ENCODE measurements around the gene NTN5. TPM values are rescaled to one million over a fixed set of nuclear protein-coding genes. Genes with fewer than 3 reads are reported as not detected.

NTN5 gene
- total RNA-seq, 1 donor from 2014 or later: 0.50 TPM

GRCh38 chr19:48618278-48618915 lies 54.4 kb downstream of the NTN5 start:
- intact Hi-C loops (cut with micrococcal nuclease): loop anchor here (2.0 kb wide), 2 partner anchors 30 to 256 kb away; partner anchors contain the start of gene TMEM143

DNA sequence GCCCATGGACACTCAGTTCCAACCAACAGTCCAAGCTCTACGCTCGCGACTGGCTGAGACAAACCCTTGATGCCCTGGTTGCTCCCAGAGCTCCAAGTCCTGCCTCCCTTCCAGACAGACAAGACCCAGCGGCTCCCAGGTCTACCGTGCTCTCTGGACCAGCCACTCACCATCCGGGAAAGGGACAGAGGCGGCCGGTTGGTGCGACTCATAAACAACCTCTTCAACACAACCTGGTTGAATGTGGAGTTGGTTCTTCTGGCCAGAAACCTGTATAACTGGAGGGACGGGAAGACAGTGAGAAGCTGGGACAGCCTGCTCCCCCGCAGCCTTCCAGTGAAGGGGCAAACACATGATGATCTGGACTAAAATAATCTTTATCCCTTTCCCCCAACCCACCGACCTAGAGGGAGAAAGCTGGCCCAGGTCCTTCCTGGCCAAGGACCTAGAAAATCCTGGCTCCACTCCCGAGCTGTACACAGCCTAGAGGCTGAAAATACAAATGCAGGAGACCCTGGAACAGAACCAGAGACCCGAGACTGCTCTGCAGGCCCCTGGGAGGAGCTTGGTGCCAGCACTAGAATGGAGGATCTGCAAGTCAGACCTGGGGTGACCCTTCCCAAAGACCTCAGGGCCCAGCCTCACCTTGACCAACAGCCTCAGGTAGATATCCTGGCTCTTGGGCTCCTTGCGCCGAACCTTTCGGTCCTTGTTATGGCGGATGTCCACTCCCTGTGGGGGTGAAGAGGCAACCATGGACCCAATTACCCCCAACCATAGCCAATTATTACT lies 55.5 kb downstream of the NTN5 start:
- intact Hi-C loops (cut with micrococcal nuclease): no loop called here

- intact Hi-C loops (cut with micrococcal nuclease): no loop called here
Observed at GRCh38 chr19:48616491-48617056, 56.2 kb downstream of the NTN5 start.

DNA sequence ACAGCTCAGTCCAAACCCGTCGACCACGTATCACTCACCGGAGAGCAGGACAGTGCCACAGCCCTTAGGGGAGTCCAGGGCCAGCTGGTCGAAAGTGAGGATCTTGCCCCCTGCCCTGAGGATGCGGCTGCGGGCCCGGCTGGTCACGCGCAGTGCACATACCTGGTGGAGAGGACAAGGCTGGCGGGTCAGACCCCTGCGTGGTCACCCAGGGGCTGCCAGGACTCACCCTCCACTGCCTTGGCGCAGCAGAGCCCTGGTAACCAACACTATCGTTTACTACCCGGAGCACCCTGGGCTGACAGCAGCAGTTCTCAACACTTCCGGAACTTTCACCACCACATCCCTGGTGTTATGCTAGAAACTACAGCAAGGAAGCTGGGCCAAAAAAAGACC lies 56.8 kb downstream of the NTN5 start:
- intact Hi-C loops (cut with micrococcal nuclease): no loop called here

DNA sequence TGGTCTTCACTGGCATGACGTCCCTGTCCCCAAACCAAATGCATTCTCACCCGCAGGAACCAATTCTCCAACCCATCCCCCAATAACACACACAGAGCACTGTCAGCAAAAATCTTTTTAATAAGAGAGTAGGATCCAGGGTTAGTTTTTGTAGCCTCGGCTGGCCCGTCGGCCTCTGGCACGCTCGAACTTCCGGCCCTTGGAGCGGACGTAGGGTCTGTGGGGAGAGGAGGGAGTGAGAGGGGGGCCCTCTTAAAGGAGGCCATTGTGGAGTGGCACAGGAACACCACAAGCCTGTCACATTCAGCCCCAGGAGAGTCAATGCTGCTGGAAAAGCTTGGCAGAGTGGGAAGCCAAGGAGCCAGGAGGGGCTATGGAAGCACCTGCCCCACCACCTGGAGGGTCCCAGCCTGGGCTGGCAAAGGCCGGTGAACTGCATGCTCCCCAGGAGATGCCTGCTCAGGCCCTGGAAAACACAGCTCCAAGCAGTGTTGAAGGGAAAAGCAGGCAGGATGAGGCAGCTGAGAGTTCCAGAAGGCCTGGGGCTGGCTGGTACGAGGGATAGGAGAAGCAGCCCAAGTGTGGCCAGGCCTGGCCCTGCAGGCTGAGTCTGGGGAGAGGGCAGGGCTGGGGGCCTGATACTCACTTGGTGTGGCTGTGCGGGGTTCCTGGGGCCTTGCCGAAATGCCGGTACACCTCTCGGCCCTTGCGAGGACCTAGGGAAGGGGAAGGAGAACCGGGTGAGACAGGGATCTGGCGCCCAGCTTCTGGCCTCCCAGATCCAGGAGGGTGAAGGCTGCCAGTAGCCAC lies 57.4 kb downstream of the NTN5 start:
- intact Hi-C loops (cut with micrococcal nuclease): no loop called here

GRCh38 chr19:48614436-48615230 lies 58.2 kb downstream of the NTN5 start, which contains the start of gene FAM83E:
FAM83E (minus strand) TSS chr19:48615076; CDS start chr19:48613372, 1,704 bp downstream.
- intact Hi-C loops (cut with micrococcal nuclease): no loop called here

GRCh38 chr19:48613852-48614435 lies 58.9 kb downstream of the NTN5 start:
- intact Hi-C loops (cut with micrococcal nuclease): no loop called here

- intact Hi-C loops (cut with micrococcal nuclease): no loop called here
Observed at GRCh38 chr19:48613024-48613851, 59.6 kb downstream of the NTN5 start.

- intact Hi-C loops (cut with micrococcal nuclease): no loop called here
Observed at GRCh38 chr19:48611872-48612271, 60.9 kb downstream of the NTN5 start.

Other genes starting within 250 kb of the NTN5 start
- 49.9 TPM in 2 replicates for gene GRWD1, start 227.0 kb downstream of the NTN5 start, total RNA-seq
- gene KCNJ14, start 217.4 kb downstream of the NTN5 start, total RNA-seq: 1.6 and 1.8 TPM in 2 replicates
- gene CYTH2, start 203.6 kb downstream of the NTN5 start, total RNA-seq: 41.6 and 44.2 TPM in 2 replicates
- gene LMTK3, start 161.2 kb downstream of the NTN5 start, total RNA-seq: 2.8 and 3.4 TPM in 2 replicates
- gene SULT2B1, start 120.8 kb downstream of the NTN5 start, total RNA-seq: 0.16 TPM in 1 of 2 replicates, not detected in the other
- not detected in 2 replicates for gene SPACA4, start 66.3 kb downstream of the NTN5 start, total RNA-seq
- 3.4 and 3.8 TPM in 2 replicates for gene FAM83E, start 57.9 kb downstream of the NTN5 start, total RNA-seq
- 1,606 and 1,641 TPM in 2 replicates for gene RPL18, start 53.8 kb downstream of the NTN5 start, total RNA-seq
- 30.9 and 35.3 TPM in 2 replicates for gene SPHK2, start 53.5 kb downstream of the NTN5 start, total RNA-seq
- gene DBP, start 35.6 kb downstream of the NTN5 start, total RNA-seq: 9.6 and 11.8 TPM in 2 replicates
- 4.2 and 4.4 TPM in 2 replicates for gene CA11, start 26.8 kb downstream of the NTN5 start, total RNA-seq
- gene FUT2, start 23.0 kb upstream of the NTN5 start, total RNA-seq: not detected in 2 replicates
- gene MAMSTR, start 46.7 kb upstream of the NTN5 start, total RNA-seq: 1.00 and 1.1 TPM in 2 replicates
- 0.27 and 0.30 TPM in 2 replicates for gene RASIP1, start 67.6 kb upstream of the NTN5 start, total RNA-seq
- gene IZUMO1, start 73.9 kb upstream of the NTN5 start, total RNA-seq: not detected in 2 replicates
- 0.25 and 0.36 TPM in 2 replicates for gene FUT1, start 79.6 kb upstream of the NTN5 start, total RNA-seq
- gene FGF21, start 82.5 kb upstream of the NTN5 start, total RNA-seq: not detected in 2 replicates
- 56.3 and 60.1 TPM in 2 replicates for gene BCAT2, start 138.0 kb upstream of the NTN5 start, total RNA-seq
- 0.36 and 0.59 TPM in 2 replicates for gene HSD17B14, start 163.5 kb upstream of the NTN5 start, total RNA-seq
- 1.4 and 1.8 TPM in 2 replicates for gene PLEKHA4, start 195.6 kb upstream of the NTN5 start, total RNA-seq
- gene PPP1R15A, start 199.4 kb upstream of the NTN5 start, total RNA-seq: 24.5 and 26.8 TPM in 2 replicates
- gene TULP2, start 225.7 kb upstream of the NTN5 start, total RNA-seq: not detected in 2 replicates
- 225 and 234 TPM in 2 replicates for gene NUCB1, start 227.3 kb upstream of the NTN5 start, total RNA-seq